Activated CD4-positive, alpha-beta T cell treated with anti-CD3 and anti-CD28 coated beads for 36 hours (primary cell): ENCODE results near the gene HOXC6. TPM values are rescaled to one million over a fixed set of nuclear protein-coding genes. Genes with fewer than 3 reads are reported as not detected.

Source experiments
- ATAC-seq: fragments of 200-7000 bp; cut with Tn5 transposase; one replicate; pipeline ENCODE4 v1.10.0; 2021; ENCODE audit warnings: mild to moderate bottlenecking, moderate library complexity
- CTCF ChIA-PET: fragments of 350-600 bp; sonication (Branson Sonifier 250); formaldehyde crosslinking; loops from one replicate; lab custom pipeline; 2021; ENCODE audit warnings: antibody characterized with exemption; lab: Charles Lee
- POLR2A ChIA-PET: fragments of 350-600 bp; sonication (Branson Sonifier 250); formaldehyde crosslinking; loops from one replicate; lab custom pipeline; 2021; ENCODE audit warnings: antibody characterized with exemption, inconsistent platforms; lab: Charles Lee
- DNase-seq: peaks from one replicate; pipeline ENCODE4 v3.0.0-alpha.2; 2020
- H3K27ac Mint-ChIP-seq: one replicate; pipeline ENCODE4 v1.8.0; 2021; ENCODE audit warnings: mixed read lengths
- H3K27me3 Mint-ChIP-seq: one replicate; pipeline ENCODE4 v1.8.0; 2021; ENCODE audit warnings: mixed read lengths
- H3K36me3 Mint-ChIP-seq: one replicate; pipeline ENCODE4 v1.8.0; 2021; ENCODE audit warnings: low read depth, mixed read lengths
- H3K4me1 Mint-ChIP-seq: one replicate; pipeline ENCODE4 v1.8.0; 2021; ENCODE audit warnings: mixed read lengths
- H3K4me3 Mint-ChIP-seq: one replicate; pipeline ENCODE4 v1.8.0; 2021; ENCODE audit warnings: mild to moderate bottlenecking, moderate library complexity, mixed read lengths
- H3K9me3 Mint-ChIP-seq: one replicate; pipeline ENCODE4 v1.8.0; 2021; ENCODE audit warnings: low read depth, mixed read lengths
- intact Hi-C, 2 experiments: fragments of 100-400 bp; cut with DNase I in 1 of 2; cut with micrococcal nuclease in 1 of 2; formaldehyde crosslinking; loops; one replicate each; pipeline versions ENCODE4 v1.14.2 to v1.15.1; 2022 to 2024; cut with DNase I, micrococcal nuclease
- total RNA-seq, 2 experiments: library from RNA; stranded (reverse); gene quantifications; one replicate each; pipeline ENCODE4 v1.2.3, GENCODE V29; 2021

Gene HOXC6
- total RNA-seq, 2 experiments from 2014 or later, result not detected

GRCh38 chr12:53984901-53985691 lies 43.1 kb upstream of the HOXC6 start, which contains the start of gene HOXC10:
HOXC10 (plus strand) TSS chr12:53985146; CDS start chr12:53985260, 114 bp downstream.
- POLR2A ChIA-PET, result interaction anchor here (1.2 kb wide), 1 partner anchor 66 kb away, joined by 3 read pairs; no protein-coding TSS in a partner anchor
- H3K4me1 Mint-ChIP-seq, result peaks cover 27% of the 10 kb centered on the region
- peaks cover 85% of the 10 kb centered on the region for H3K27me3 Mint-ChIP-seq
- H3K36me3 Mint-ChIP-seq, result no peaks in the 10 kb centered on the region
- CTCF ChIA-PET, result interaction anchor here (0.6 to 5.6 kb wide), 29 partner anchors 8 to 382 kb away, joined by 3 to 37 read pairs (median 4); partner anchors contain the start of genes HOXC11, HOXC5, HOXC8 and HOXC9
- intact Hi-C loops, result loop anchor here (1.0 to 5.0 kb wide), 7 partner anchors 21 to 229 kb away; partner anchors contain the start of gene HOXC4 (in 1 of the 2)
- peak within 1 kb of the TSS; percentile 12 for H3K4me3 Mint-ChIP-seq
- DNase-seq (peak; percentile 97), ATAC-seq (peak; percentile 82)
- H3K27ac Mint-ChIP-seq, result no peak within 1 kb of the TSS
- H3K9me3 Mint-ChIP-seq, result no peaks in the 10 kb centered on the region

DNA sequence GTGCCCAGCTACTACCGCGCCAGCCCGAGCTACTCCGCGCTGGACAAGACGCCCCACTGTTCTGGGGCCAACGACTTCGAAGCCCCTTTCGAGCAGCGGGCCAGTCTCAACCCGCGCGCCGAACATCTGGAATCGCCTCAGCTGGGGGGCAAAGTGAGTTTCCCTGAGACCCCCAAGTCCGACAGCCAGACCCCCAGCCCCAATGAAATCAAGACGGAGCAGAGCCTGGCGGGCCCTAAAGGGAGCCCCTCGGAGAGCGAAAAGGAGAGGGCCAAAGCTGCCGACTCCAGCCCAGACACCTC lies 42.6 kb upstream of the HOXC6 start:
- H3K27me3 Mint-ChIP-seq, result peaks cover 85% of the 10 kb centered on the region
- CTCF ChIA-PET, result interaction anchor here (0.7 to 5.6 kb wide), 25 partner anchors 9 to 234 kb away, joined by 3 to 37 read pairs (median 5); partner anchors contain the start of genes HOXC11, HOXC5, HOXC8 and HOXC9
- POLR2A ChIA-PET, result no interaction called here

GRCh38 chr12:53985994-53986685 lies 42.1 kb upstream of the HOXC6 start:
- no peak overlapping the region for H3K4me3 Mint-ChIP-seq
- H3K27me3 Mint-ChIP-seq, result peaks cover 83% of the 10 kb centered on the region
- ChIA-PET CTCF (interaction anchor here (0.6 to 5.6 kb wide), 20 partner anchors 9 to 229 kb away, joined by 3 to 37 read pairs (median 5); partner anchors contain the start of genes HOXC5, HOXC8 and HOXC9), POLR2A (interaction anchor here (0.6 kb wide), 1 partner anchor 75 kb away, joined by 3 read pairs; no protein-coding TSS in a partner anchor)
- intact Hi-C loops, result loop anchor here (1.0 to 5.0 kb wide), 4 partner anchors 205 to 228 kb away; no protein-coding TSS in a partner anchor
- H3K9me3 Mint-ChIP-seq, result no peaks in the 10 kb centered on the region
- H3K4me1 Mint-ChIP-seq, result peaks cover 33% of the 10 kb centered on the region
- ATAC-seq (no peak), DNase-seq (peak; percentile 53)
- no peak overlapping the region for H3K27ac Mint-ChIP-seq
- no peaks in the 10 kb centered on the region for H3K36me3 Mint-ChIP-seq

More for the DNA sequence above, 42.6 kb upstream of the HOXC6 start:
- Mint-ChIP-seq H3K4me1 (peaks cover 31% of the 10 kb centered on the region), H3K36me3 (no peaks in the 10 kb centered on the region), H3K9me3 (no peaks in the 10 kb centered on the region), H3K27ac (no peak overlapping the region), H3K4me3 (peak overlapping the region; percentile 12)
- ATAC-seq (no peak), DNase-seq (no peak)
- intact Hi-C loops, result loop anchor here (1.0 to 5.0 kb wide), 4 partner anchors 205 to 229 kb away; no protein-coding TSS in a partner anchor

- H3K9me3 Mint-ChIP-seq, result no peaks in the 10 kb centered on the region
- POLR2A ChIA-PET, result interaction anchor here (0.6 kb wide), 1 partner anchor 74 kb away, joined by 3 read pairs; no protein-coding TSS in a partner anchor
- peaks cover 84% of the 10 kb centered on the region for H3K27me3 Mint-ChIP-seq
- DNase-seq (no peak), ATAC-seq (no peak)
- H3K4me1 Mint-ChIP-seq, result peaks cover 33% of the 10 kb centered on the region
- no peaks in the 10 kb centered on the region for H3K36me3 Mint-ChIP-seq
- CTCF ChIA-PET, result interaction anchor here (0.6 to 5.6 kb wide), 19 partner anchors 9 to 221 kb away, joined by 3 to 37 read pairs (median 5); partner anchors contain the start of genes HOXC5, HOXC8, HOXC9 and SMUG1
- no peak overlapping the region for H3K4me3 Mint-ChIP-seq
- H3K27ac Mint-ChIP-seq, result no peak overlapping the region
- intact Hi-C loops, result loop anchor here in 1 of 2 experiments (5.0 kb wide), 1 partner anchor 205 kb away; no protein-coding TSS in a partner anchor
Observed at GRCh38 chr12:53986686-53987483, 41.4 kb upstream of the HOXC6 start.

- intact Hi-C loops, result loop anchor here in 1 of 2 experiments (2.0 to 5.0 kb wide), 2 partner anchors 17 to 204 kb away; no protein-coding TSS in a partner anchor
Observed at GRCh38 chr12:53987787-53988230, 40.4 kb upstream of the HOXC6 start.

GRCh38 chr12:53988541-53989226 lies 39.6 kb upstream of the HOXC6 start:
- Mint-ChIP-seq H3K4me1 (peaks cover 33% of the 10 kb centered on the region), H3K4me3 (no peak overlapping the region), H3K27ac (no peak overlapping the region), H3K36me3 (no peaks in the 10 kb centered on the region), H3K9me3 (no peaks in the 10 kb centered on the region), H3K27me3 (peaks cover 83% of the 10 kb centered on the region)
- ChIA-PET CTCF (interaction anchor here (0.5 to 5.6 kb wide), 12 partner anchors 9 to 219 kb away, joined by 3 to 37 read pairs (median 4); partner anchors contain the start of genes HOXC5, HOXC9 and SMUG1), POLR2A (no interaction called here)
- DNase-seq (no peak), ATAC-seq (no peak)
- intact Hi-C loops, result loop anchor here in 1 of 2 experiments (2.0 to 5.0 kb wide), 2 partner anchors 16 to 204 kb away; no protein-coding TSS in a partner anchor

More at GRCh38 chr12:53987787-53988230, 40.4 kb upstream of the HOXC6 start:
- no peak for DNase-seq
- no peak for ATAC-seq
- H3K27ac Mint-ChIP-seq, result no peak overlapping the region
- no peaks in the 10 kb centered on the region for H3K36me3 Mint-ChIP-seq
- no peak overlapping the region for H3K4me3 Mint-ChIP-seq
- POLR2A ChIA-PET, result no interaction called here
- H3K9me3 Mint-ChIP-seq, result no peaks in the 10 kb centered on the region
- peaks cover 85% of the 10 kb centered on the region for H3K27me3 Mint-ChIP-seq
- CTCF ChIA-PET, result interaction anchor here (0.6 to 5.6 kb wide), 11 partner anchors 9 to 228 kb away, joined by 3 to 37 read pairs (median 4); partner anchors contain the start of genes HOXC5 and SMUG1
- H3K4me1 Mint-ChIP-seq, result peaks cover 33% of the 10 kb centered on the region

DNA sequence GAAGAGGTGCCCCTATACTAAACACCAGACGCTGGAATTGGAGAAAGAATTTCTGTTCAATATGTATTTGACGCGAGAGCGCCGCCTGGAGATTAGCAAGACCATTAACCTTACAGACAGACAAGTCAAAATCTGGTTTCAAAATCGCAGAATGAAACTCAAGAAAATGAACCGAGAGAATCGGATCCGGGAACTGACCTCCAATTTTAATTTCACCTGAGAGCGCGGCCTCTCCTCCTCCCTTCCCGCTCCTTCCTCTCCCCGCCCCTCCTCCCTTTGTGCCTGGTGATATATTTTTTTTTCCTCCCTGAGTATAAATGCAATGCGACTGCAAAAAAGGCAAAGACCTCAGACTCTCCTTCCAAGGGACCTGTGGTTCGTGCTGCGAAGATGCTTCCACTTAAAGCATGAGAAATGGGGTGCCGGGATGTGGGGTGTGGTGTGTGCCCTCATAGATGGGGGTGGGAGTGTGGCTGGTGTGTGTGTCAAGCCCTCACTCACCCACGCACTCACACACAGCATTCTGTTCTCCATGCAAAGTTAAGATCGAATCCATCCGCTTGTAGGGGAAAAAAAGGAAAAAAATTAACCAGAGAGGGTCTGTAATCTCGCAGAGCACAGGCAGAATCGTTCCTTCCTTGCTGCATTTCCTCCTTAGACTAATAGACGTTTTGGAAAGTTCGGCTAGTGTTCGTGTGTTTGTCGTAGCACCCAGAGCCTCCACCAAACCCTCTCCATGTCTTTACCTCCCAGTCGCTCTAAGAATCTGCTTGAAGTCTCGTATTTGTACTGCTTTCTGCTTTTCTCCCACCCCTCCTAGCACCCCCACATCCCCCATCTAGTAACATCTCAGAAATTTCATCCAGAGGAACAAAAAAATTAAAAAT lies 38.8 kb upstream of the HOXC6 start:
- CTCF ChIA-PET, result interaction anchor here (0.6 to 5.6 kb wide), 7 partner anchors 8 to 218 kb away, joined by 3 to 37 read pairs (median 4); partner anchors contain the start of genes HOXC5 and HOXC9
- H3K4me3 Mint-ChIP-seq, result peak overlapping the region; percentile 2
- peaks cover 38% of the 10 kb centered on the region for H3K4me1 Mint-ChIP-seq
- ATAC-seq, result peak; percentile 33
- H3K36me3 Mint-ChIP-seq, result no peaks in the 10 kb centered on the region
- POLR2A ChIA-PET, result no interaction called here
- H3K27me3 Mint-ChIP-seq, result peaks cover 87% of the 10 kb centered on the region
- peak; percentile 71 for DNase-seq
- no peaks in the 10 kb centered on the region for H3K9me3 Mint-ChIP-seq
- intact Hi-C loops, result loop anchor here in 1 of 2 experiments (2.0 to 5.0 kb wide), 3 partner anchors 15 to 203 kb away; partner anchors contain the start of gene HOXC4
- no peak overlapping the region for H3K27ac Mint-ChIP-seq

GRCh38 chr12:53990311-53991076 lies 37.7 kb upstream of the HOXC6 start:
- POLR2A ChIA-PET, result interaction anchor here (0.6 kb wide), 1 partner anchor 710 kb away, joined by 3 read pairs; no protein-coding TSS in a partner anchor
- Mint-ChIP-seq H3K9me3 (no peaks in the 10 kb centered on the region), H3K36me3 (no peaks in the 10 kb centered on the region), H3K27ac (no peak overlapping the region), H3K4me3 (no peak overlapping the region), H3K4me1 (peaks cover 38% of the 10 kb centered on the region), H3K27me3 (peaks cover 88% of the 10 kb centered on the region)
- DNase-seq, result no peak
- intact Hi-C loops, result loop anchor here in 1 of 2 experiments (5.0 kb wide), 1 partner anchor 62 kb away; the partner anchor contains the start of gene HOXC4
- no peak for ATAC-seq
- CTCF ChIA-PET, result interaction anchor here (0.6 to 1.4 kb wide), 6 partner anchors 37 to 224 kb away, joined by 3 to 5 read pairs (median 3); no protein-coding TSS in a partner anchor
